ENCODE measurements around the gene LENG9. TPM values are rescaled to one million over a fixed set of nuclear protein-coding genes. Genes with fewer than 3 reads are reported as not detected.

Gene LENG9
- total and polyA plus RNA-seq, 2 of the 13 experiments (the other 11 are each of a cell fraction or from before 2014, with no cell fraction given): 0.75 to 2.9 TPM

- TF ChIP-seq, protein P1, sequence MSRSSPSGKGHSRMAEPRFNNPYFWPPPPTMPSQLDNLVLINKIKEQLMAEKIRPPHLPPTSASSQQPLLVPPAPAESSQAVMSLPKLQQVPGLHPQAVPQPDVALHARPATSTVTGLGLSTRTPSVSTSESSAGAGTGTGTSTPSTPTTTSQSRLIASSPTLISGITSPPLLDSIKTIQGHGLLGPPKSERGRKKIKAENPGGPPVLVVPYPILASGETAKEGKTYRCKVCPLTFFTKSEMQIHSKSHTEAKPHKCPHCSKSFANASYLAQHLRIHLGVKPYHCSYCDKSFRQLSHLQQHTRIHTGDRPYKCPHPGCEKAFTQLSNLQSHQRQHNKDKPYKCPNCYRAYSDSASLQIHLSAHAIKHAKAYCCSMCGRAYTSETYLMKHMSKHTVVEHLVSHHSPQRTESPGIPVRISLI (CRISPR knock-in tag; IDR thresholded peaks at IDR 0.05; ENCODE audit: borderline replicate concordance): no peak
- TF ChIP-seq RAD51 (IDR thresholded peaks at IDR 0.05; ENCODE audit: borderline replicate concordance) (no peak), KLF11 (CRISPR knock-in tag; IDR thresholded peaks at IDR 0.05) (0 out of 2 replicates have a peak, but pooled peaks have one; percentile 33), ZNF616 (CRISPR knock-in tag; IDR thresholded peaks at IDR 0.05; ENCODE audit: low read depth) (no peak), FOXJ3 (CRISPR knock-in tag; IDR thresholded peaks at IDR 0.05; ENCODE audit: borderline replicate concordance) (no peak), ZBTB7B (CRISPR knock-in tag; IDR thresholded peaks at IDR 0.05) (0 out of 2 replicates have a peak, but pooled peaks have one; percentile 34), PCBP1 (IDR thresholded peaks at IDR 0.05; ENCODE audit: borderline replicate concordance, low read depth, low read length) (no peak), HNRNPK (IDR thresholded peaks at IDR 0.05; ENCODE audit: low read depth, low read length, poor library complexity, severe bottlenecking) (no peak), ZBTB26 (CRISPR knock-in tag; IDR thresholded peaks at IDR 0.05; ENCODE audit: borderline replicate concordance) (no peak), PHF8 (CRISPR knock-in tag; IDR thresholded peaks at IDR 0.05) (peak; percentile 45; the same call in 1 of the 2 replicates), ZNF549 (CRISPR knock-in tag; IDR thresholded peaks at IDR 0.05) (no peak), ZSCAN22 (CRISPR knock-in tag; IDR thresholded peaks at IDR 0.05) (no peak), TP53 (CRISPR knock-in tag; conservative IDR thresholded peaks at IDR 0.05) (no peak), RARG (CRISPR knock-in tag; IDR thresholded peaks at IDR 0.05; ENCODE audit: low read depth) (no peak), E2F5 (CRISPR knock-in tag; conservative IDR thresholded peaks at IDR 0.05) (no peak), GABPB1 (CRISPR knock-in tag; IDR thresholded peaks at IDR 0.05) (0 out of 2 replicates have a peak, but pooled peaks have one; percentile 25), SAP130 (CRISPR knock-in tag; IDR thresholded peaks at IDR 0.05; ENCODE audit: low read depth) (peak; percentile 37; the same call in 1 of the 2 replicates), TBX3 (IDR thresholded peaks at IDR 0.05; ENCODE audit: borderline replicate concordance) (no peak), MNT (IDR thresholded peaks at IDR 0.05) (0 out of 2 replicates have a peak, but pooled peaks have one; percentile 2)
- TF ChIP-seq, protein P2, sequence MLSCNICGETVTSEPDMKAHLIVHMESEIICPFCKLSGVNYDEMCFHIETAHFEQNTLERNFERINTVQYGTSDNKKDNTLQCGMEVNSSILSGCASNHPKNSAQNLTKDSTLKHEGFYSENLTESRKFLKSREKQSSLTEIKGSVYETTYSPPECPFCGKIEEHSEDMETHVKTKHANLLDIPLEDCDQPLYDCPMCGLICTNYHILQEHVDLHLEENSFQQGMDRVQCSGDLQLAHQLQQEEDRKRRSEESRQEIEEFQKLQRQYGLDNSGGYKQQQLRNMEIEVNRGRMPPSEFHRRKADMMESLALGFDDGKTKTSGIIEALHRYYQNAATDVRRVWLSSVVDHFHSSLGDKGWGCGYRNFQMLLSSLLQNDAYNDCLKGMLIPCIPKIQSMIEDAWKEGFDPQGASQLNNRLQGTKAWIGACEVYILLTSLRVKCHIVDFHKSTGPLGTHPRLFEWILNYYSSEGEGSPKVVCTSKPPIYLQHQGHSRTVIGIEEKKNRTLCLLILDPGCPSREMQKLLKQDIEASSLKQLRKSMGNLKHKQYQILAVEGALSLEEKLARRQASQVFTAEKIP (CRISPR knock-in tag; IDR thresholded peaks at IDR 0.05; ENCODE audit: borderline replicate concordance): no peak
- TF ChIP-seq, protein P3, sequence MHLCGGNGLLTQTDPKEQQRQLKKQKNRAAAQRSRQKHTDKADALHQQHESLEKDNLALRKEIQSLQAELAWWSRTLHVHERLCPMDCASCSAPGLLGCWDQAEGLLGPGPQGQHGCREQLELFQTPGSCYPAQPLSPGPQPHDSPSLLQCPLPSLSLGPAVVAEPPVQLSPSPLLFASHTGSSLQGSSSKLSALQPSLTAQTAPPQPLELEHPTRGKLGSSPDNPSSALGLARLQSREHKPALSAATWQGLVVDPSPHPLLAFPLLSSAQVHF (CRISPR knock-in tag; IDR thresholded peaks at IDR 0.05): no peak
Measured at GRCh38 chr19:54418030-54418929, 45.3 kb downstream of the LENG9 start (continued).

Data from HepG2 (cell line).